COR-L47 (cell line): ENCODE results near the gene MAPK6.

Source experiments
- DNase-seq: peaks from one replicate; lab custom pipeline; 2025; lab: John Stamatoyannopoulos, UW

MAPK6 gene

DNA sequence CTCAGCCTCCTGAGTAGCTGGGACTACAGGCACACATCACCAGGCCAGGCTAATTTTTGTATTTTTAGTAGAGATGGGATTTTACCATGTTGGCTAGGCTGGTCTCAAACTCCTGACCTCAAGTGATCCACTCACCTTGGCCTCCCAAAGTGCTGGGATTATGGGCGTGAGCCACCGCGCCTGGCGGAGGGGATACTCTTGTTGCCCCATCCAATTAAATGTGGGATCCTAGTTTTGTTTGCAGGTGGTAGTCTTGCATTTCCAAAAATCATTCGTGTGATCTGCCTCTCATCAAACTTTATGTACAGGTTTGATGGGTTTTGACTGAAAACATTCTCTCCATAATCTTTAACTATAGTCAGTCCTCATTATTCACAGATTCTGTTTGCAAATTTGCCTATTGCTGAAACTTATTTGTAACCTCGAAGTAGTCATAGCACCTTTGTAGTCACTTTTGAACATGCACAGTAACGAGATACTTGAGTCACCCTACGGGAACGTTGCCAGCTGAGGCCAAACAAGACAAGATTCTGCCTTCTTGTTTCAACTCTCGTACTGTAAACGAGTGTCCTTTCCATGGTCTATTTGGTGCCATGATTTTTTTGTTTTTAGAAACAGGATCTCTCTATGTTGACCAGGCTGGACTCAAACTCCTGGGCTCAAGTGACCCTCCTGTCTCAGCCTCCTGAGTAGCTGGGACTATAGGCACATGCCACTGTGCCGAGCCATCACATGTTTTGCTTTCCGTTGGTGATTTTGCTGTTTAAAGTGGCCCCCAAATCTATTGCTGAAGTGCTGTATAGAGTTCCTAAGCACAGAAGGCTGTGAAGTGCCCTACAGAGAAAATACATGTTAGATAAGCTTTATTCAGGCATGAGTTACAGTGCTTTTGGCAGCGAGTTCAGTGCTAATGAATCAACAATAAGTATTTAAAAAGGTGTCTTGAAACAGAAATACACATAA is 8.1 kb upstream of the MAPK6 start:
- peak; percentile 15 for DNase-seq

DNA sequence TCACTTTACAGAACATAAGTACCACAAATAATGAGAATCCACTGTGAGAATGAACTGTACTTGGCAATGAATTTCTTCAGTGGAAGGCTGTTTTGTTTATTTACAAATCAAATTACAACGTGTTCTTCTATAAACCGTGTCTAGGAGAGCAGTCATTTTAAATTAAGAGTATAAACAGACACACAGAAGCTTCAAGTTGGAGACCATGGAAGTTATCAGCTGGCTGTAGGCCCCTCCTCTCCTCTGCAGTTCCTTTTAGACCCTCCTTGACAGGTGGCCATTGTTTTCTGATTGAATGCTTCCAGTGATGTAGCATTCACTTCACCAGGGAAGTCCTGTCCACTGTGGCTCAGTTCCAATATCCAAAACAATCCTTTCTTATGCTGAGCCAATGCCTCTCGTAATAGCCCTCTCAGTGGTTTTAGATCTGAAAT is 7.3 kb upstream of the MAPK6 start:
- DNase-seq = peak; percentile 85

DNA sequence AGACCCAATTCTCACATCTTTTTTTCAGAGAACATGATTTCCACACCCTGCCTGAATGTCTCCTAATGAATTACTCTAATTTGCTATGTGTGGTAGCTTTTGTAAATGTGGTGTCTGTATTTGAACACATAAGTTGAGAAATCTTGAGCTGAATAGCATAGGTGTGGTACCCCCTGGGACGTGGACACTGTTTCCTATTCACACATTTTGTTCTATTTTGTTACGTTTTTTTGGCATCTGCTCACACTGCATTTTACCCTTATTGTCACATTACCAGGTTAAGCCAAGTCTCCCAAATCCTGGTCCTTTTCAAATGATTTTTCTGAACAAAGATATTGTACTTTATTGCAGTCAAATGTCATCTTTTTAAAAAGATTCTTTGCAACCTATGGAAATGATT is 6.8 kb upstream of the MAPK6 start:
- DNase-seq = peak; percentile 60

DNA sequence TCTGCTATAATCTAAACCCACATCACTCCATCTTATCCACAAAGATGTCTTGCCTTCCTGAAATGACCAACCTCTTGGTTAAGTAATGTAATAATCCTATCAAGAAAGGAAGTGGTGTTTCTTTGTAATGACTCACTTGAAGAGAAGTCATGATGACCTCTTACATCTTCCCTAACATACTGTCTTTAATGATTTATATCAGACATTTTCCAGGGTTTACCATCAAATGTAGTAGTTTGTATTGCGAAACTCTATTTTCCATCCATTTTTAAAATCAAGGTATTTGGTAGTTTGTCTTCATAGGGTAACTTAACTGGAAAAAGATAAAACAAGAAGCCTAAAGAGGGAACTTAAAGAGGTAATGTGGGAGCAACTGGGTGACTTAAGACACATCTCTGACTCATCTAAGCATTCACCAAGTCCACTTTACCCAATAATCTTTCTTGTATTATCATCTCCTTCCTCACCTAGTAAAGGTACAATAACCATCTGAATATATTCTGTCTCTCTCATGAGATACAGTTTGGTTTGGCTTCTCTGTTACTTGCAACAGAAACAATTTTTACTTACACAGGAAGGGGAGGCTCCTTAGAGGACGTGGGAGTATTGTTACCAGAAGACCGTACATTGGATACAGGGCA is 5.7 kb upstream of the MAPK6 start:
- no peak for DNase-seq

DNA sequence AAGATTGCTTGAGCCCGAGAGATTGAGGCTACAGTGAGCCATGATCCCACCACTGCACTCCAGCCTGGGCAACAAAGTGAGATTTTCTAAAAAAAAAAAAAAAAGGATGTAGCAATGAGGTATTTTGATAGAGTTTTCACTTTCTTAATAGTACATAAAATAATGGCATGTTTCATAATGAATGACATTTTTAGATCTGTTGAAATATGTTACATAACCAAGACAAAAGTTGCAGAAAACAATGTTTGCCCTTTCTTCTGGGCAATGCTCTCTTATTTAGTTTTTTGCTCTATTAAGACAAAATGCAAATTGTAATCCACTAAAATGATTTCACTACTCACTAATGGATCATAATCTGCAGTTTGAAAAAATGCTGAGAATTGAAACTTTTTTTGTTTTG is 4.4 kb upstream of the MAPK6 start:
- DNase-seq = no peak

DNA sequence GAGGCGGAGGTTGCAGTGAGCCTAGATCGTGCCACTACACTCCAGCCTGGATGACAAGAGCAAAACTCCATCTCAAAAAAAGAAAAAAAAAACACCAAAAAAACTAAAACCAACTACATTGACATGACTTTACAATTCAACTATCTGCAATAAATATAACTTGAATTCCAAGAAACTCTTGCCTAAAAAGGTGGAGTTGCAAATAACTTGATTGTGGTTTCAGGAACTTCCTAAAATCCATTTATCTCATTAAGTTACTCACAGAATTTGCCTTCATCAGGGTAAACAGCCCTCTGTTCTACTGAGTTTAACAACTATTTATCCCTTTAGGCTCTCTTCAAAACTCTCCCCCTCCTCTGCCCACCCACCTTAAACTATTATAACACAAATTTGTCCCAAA is 2.7 kb upstream of the MAPK6 start:
- DNase-seq = no peak

DNA sequence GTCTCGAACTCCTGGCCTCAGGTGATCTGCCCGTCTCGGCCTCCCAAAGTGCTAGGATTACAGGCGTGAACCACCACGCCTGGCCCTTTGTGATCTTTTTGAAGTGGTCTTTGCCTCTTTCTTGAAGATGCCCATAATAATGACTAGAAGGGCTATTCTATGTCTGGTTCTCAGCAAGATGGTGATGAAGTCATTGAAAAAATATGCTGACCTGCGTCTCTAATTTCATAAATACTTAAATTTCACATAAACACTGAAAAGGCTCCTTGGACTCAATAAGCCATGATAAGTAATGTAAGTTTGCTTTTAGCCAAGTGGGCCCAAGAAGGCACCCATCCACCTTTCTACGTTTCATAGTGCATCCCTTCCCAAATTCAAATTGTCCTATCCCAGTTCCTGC is 775 bp upstream of the MAPK6 start:
- DNase-seq = no peak

DNA sequence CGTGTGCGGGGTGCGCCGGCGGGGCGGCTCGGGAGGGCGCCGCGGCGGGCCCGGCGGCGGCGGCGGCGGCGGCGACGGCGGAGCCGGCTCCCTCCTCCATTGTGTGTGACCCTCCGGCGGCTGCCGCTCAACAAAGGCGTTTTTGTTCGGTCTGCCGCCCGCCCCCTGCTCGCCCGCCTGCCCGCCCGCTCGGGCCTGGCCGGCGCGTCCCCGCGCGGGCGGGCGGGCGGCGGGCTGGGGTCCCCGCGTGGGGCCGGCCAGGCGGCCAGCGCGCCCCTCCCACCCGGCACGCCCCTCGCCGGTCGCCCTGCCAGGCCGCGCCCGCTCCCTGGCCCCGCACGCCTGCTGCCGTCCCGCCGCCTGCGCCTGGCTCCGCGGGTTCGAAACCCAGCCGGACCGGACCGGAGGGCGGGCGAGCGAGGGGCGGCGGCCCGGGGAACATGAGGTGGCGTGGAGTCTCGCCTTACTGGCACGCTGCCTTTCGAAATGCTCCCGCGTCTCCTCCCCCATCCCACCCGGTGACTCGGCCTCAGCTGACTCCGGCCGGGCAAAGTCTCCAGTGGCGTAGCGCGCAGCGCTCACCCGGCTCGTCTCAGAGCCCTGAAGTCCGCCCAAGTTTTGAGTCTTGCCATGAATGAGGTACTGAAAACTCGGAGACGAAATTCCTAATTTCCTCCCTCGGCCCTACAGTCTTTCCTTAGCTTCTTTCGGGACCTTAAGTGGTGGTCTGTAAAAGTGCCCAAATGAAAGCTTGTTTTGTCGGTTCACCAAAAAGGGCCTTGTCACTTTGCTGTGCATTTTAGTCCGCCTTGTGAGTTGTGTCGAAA is 588 bp downstream of the MAPK6 start:
- peak; percentile 58 for DNase-seq

DNA sequence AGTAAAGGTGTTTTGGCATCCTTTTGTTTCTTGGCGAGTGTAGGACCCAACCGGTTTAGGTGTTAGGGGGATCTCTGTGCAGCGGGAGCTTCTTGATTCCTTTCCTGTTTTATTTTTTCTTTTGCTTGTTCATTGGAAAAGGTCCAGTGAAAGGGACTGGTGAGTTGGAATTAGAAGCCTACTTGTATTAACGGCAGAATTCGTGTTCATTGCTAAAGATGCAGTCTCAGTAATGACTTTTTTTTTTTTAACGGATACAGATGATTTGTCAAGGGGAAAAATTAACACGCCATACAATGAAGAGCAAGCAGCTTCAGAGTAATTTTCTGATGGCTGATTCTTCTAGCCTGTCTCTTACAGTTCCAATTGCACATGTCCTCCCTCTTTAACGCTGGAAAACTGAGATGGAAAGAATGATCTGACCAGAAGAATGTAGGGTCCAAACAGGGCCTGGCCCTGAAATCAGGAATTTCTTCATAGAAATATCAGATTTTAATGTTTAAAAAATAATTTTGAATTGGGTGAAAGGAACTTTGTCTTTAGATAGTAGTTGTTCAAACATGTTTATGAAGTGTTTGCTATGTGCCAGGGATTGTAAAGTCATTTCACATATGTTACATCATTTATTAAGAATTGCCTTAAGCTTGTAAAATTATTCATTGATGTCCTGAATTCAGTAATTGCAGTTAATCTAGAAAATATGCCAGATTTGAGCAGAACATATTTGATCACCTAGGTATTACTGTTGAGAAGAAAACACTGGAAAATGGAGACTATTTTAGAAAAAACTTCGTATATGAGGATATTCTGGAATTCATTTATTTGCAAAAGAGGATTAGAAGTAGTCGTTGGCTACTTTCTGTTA is 1.4 kb downstream of the MAPK6 start:
- no peak for DNase-seq

DNA sequence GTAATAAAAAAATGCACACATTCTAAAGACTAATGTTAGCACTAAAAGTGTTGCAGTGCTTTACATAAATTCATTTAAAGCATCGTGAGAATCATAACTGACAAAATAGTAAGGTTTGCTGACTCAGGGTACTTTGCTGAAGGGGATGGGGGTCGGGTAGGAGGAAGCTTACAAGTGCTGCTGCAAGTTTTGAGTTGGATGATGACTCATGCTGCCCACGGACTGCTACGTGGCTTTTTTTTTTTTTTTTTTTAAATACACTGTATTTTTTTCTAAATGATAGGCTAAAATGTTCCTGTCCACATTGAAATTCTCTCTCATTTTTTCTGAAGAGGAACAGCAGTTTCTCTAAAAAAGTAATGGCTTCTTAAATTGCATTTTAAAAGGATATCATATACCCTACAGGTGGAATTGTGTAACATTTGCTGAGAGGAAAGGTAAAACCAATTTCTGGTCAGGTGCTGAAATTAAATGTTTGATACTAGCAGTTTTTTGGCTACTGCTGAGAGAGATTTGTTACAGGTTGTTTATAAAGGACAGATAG is 2.2 kb downstream of the MAPK6 start:
- DNase-seq = no peak

DNA sequence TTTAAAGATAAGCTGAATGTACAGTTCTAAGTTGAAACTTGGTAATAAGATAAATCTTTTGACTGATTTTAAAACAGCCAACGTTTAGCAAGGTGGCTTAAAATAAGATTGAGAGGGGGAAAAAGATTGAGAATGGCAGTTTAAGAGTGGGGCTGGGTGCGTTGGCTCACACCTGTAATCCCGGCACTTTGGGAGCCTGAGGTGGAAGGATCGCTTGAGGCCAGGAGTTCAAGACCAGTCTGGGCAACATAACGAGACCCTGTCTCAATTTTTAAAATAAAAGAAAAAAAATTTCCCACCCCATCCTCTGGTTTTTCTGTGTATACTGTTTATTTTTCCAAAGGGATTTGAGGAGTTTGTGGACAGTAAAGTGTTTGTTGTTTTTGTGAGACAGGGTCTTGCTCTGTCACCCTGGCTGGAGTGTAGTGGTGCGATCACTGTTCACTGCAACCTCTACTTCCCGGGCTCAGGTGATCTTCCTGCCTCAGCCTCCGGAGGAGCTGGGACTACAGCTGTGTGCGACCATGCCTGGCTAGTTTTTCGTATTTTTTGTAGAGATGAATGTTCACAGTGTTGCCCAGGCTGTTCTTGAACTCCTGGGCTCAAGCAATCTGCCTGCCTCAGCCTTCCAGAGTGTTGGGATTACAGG is 3.0 kb downstream of the MAPK6 start:
- no peak for DNase-seq

DNA sequence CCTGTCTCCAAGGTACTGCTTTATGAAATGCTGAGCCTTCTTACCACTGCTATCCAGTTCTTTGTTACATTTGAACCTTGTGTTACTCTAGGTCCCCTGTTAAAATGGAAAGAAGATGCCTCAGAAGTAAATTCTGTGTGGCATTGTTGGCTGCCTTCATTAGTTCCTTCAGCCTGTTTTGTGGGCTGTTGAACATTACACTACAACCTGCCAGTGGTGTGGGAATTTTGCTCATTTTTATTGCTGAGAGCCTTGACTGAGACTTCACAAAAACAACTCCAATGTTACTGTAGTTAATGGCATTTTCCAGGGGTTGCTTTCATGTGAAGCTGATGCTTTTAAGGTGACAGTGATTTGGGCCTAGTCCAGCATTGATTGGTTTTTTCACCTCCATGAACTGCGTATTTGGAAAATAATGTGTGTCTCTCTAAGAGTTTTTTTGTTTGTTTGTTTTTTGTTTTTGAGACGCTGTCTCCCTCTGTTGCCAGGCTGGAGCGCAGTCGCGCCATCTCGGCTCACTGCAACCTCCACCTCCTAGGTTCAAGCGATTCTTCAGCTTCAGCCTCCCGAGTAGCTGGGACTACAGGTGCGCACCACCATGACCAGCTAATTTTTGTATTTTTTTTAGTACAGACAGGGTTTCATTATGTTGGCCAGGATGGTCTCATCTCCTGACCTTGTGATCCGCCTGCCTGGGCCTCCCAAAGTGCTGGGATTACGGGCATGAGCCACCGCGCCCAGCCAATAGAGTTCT is 4.3 kb downstream of the MAPK6 start:
- no peak for DNase-seq

DNA sequence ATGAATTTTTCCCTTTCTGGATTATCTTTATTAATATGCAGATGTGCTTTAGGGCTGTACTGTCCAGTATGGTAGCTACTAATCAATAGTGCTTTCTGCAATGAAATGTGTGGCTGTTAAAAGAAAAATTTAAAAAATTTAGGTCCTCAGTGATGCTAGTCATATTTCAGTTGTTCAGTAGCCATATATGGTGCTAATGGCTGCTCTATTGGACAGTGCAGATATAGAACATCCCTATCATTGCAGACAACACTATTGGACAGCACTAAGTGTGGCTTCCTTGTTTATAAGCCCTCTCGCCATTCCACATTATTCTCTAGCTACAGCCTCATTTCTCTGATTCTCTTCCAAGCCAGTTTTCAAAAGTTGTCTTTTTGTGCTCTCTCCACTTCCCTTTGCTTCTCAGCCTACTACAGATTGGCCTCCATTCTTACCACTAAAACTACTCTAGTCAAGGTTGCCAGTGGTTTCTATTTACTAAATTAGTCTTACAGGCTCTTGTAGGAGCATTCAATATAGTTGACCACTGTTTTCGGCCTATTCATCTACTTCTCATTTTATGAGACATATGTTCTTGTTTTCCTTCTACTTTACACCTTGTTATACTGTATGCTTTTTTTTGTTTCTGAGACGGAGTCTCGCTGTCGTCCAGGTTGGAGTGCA is 9.5 kb downstream of the MAPK6 start:
- DNase-seq = no peak

DNA sequence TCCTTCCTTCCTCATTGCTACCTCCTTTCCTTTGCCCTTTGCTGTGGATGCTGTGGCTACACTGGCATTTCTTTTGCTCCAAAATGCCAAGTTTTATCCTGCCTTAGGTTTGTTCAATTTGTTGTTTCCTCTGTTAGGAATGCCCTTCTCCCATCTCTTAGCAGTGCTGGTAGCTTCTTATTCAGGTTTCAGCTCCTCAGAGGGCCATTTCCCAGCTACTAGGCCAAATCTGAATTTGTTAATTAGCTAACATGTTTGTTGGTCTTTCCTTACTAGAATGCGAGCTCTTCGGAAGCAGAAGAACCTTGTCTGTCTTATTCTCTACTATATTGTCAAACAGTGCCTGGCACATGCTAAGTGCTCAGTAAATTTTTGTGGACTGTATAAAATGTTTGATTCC is 11.0 kb downstream of the MAPK6 start:
- DNase-seq = no peak

DNA sequence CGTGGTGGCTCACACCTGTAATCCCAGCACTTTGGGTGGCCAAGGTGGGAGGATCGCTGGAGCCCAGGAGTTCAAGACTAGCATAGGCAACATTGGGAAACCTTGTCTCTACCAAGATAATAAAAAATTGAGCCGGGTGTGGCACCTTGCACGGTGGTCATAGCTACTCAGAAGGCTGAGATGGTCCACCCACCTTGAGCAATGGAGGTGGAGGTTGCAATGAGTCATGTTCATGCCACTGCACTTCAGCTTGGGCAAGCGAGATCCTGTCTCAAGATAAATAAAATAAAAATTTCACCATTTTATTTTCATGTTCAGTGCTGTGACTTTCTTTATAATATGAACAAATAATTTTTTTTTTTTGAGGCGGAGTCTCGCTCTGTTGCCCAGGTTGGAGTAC is 12.5 kb downstream of the MAPK6 start:
- no peak for DNase-seq

DNA sequence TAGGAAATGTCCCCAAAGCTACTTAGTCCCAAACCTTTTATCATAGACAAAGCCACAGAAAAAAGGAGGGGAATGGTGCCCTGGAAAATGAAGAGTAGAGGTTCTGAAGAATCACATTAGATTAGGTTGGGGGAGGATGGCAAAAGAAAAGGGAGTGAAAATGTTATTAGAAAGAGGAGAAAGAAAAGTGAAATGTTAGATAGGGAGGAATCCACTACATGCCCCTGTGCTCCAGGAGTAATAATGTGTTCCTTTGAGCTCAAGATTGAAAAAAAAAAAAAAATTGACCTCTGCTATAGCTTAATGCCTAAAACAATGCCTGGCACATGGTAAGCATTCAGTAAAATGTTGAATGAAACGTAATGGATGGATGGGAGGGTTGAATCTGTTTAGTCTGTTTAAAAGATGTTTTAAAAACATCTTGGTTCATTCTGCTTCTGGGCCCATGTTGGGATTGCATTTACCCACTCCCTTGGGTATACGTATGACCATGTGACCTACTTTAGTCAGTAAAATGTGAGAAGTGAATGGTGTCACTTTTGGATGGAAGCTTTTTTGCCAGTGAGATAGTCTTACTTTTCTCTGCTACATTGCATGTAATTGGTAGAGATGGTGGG is 19.0 kb downstream of the MAPK6 start:
- DNase-seq = no peak

DNA sequence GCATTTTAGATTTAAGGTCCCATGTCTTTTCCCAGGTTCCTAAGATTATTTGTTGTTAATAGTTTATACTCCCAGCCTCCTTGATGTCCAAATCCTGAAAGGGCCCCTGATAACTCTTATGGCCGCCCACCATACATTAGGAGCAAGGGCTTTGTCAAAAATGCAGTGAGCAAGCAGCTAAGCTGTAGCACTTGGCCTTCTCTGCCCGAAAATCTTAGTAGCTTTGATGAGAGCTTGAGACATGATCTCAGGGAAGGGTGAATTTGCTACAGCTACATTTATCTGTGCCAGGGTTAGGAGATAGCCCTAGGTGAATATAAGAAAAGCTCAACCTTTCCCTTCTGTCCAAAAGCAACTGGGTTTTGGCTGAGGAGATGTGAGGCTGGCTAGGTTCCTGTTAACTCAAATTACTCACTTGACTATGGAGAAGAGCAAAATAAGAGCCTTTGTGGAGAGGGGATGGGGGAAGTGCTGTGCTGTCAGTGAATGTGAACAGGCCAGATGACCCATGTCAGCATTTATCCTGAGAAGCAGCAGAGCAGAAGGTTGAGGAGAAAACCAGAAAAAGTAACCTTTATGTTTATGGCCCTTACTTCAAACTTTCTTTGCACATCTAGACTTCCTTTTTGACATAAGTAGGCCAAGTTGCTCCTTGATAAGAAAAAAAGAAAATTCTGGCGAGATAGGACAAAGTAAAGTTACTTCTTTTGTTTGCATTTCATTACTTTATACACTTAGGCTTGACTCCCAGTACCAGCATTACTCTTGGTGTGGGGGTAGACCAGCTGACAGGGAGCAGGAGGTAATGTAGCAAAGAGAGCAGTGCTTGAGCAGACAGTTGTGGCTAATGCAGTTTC is 21.1 kb downstream of the MAPK6 start:
- DNase-seq = no peak
